Fibroblast of gingiva (primary cell): ENCODE data around the gene PDE6D.
"Not testable (repeated sequence)": the region's sequence is repeated elsewhere in the genome, so short reads cannot be mapped to it uniquely, and the experiment has no call there.

Experiments used
- DNase-seq: peaks from one replicate; pipeline ENCODE4 v3.0.0-alpha.2; 2011; ENCODE audit warnings: low read depth

The PDE6D gene

GRCh38 chr2:231769170-231770136 is 11.6 kb downstream of the PDE6D start:
- no peak for DNase-seq

GRCh38 chr2:231765496-231765929 is 15.6 kb downstream of the PDE6D start:
- no peak for DNase-seq

- no peak for DNase-seq
Observed at GRCh38 chr2:231764760-231765159, 16.3 kb downstream of the PDE6D start.

GRCh38 chr2:231764124-231764523 is 17.0 kb downstream of the PDE6D start:
- DNase-seq = no peak

GRCh38 chr2:231761735-231762134 is 19.3 kb downstream of the PDE6D start:
- no peak for DNase-seq

- no peak for DNase-seq
Observed at GRCh38 chr2:231752061-231752460, 29.0 kb downstream of the PDE6D start.

- no peak for DNase-seq
Observed at GRCh38 chr2:231751042-231751815, 29.9 kb downstream of the PDE6D start.

GRCh38 chr2:231749016-231749415 is 32.1 kb downstream of the PDE6D start:
- not testable (repeated sequence) for DNase-seq

GRCh38 chr2:231748153-231748896 is 32.8 kb downstream of the PDE6D start:
- DNase-seq = not testable (repeated sequence)

- no peak for DNase-seq
Observed at GRCh38 chr2:231745303-231746038, 35.6 kb downstream of the PDE6D start.

GRCh38 chr2:231743376-231744116 is 37.5 kb downstream of the PDE6D start:
- DNase-seq = no peak

- no peak for DNase-seq
Observed at GRCh38 chr2:231737761-231738160, 43.3 kb downstream of the PDE6D start.

- DNase-seq = no peak
Observed at GRCh38 chr2:231732604-231733003, 48.5 kb downstream of the PDE6D start.

- no peak for DNase-seq
Observed at GRCh38 chr2:231727621-231728020, 53.5 kb downstream of the PDE6D start.

- DNase-seq = no peak
Observed at GRCh38 chr2:231726276-231726675, 54.8 kb downstream of the PDE6D start.

GRCh38 chr2:231725476-231725875 is 55.6 kb downstream of the PDE6D start:
- no peak for DNase-seq

GRCh38 chr2:231722721-231723307 is 58.3 kb downstream of the PDE6D start:
- DNase-seq = no peak

- DNase-seq = no peak
Observed at GRCh38 chr2:231720987-231721966, 59.8 kb downstream of the PDE6D start.
